Nephron (organoid): ENCODE measurements around the gene KRTAP19-7.

ENCODE experiments used
- H3K27ac Mint-ChIP-seq, 3 experiments: 2 replicates each; pipeline ENCODE4 v1.8.0; 2020; ENCODE audit warnings: mixed read lengths in 3 of 3, mild to moderate bottlenecking in 2 of 3, moderate library complexity in 1 of 3
- H3K27me3 Mint-ChIP-seq: 2 replicates; pipeline ENCODE4 v1.8.0; 2021; ENCODE audit warnings: low read depth, mild to moderate bottlenecking, moderate library complexity, mixed read lengths
- H3K36me3 Mint-ChIP-seq: 2 replicates; pipeline ENCODE4 v1.8.0; 2020; ENCODE audit warnings: low read depth, mixed read lengths
- H3K4me1 Mint-ChIP-seq: 2 replicates; pipeline ENCODE4 v1.8.0; 2020; ENCODE audit warnings: mixed read lengths
- H3K4me3 Mint-ChIP-seq, 3 experiments: 2 replicates each; pipeline ENCODE4 v1.8.0; 2020; ENCODE audit warnings: mild to moderate bottlenecking in 3 of 3, mixed read lengths in 3 of 3, moderate library complexity in 2 of 3
- H3K9me3 Mint-ChIP-seq: 2 replicates; pipeline ENCODE4 v1.8.0; 2020; ENCODE audit warnings: mixed read lengths
- TF ChIP-seq, protein P1 (sequence below), 3 experiments: fragments of 200-600 bp; sonication (generic); IDR thresholded peaks; one replicate each; pipeline ENCODE4 v1.5.0; 2021; ENCODE audit warnings: antibody characterized with exemption in 3 of 3; ENCODE audit not compliant: unreplicated experiment in 3 of 3

Gene KRTAP19-7

DNA sequence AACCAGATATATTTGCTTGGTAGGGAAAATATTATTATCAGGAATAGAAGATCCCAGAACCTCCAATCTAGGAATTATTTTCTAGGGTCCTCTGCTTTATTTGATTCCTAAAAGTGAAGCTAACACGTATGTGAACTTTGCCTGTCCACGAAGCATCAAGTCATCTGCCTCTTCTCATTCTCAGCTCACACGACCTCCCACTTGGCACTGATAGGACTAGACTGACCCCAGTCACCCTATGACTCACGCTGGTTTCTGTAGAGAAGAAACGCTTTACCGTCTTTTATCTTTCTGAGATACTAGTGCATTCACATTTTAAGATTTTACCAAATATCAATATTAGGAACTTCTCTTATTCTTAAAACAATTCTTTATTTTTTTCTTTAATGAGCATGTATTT lies 2.0 kb upstream of the KRTAP19-7 start:
- Mint-ChIP-seq H3K4me1 (no peaks in the 10 kb centered on the region), H3K4me3 (no peak overlapping the region), H3K27ac (no peak overlapping the region), H3K27me3 (no peaks in the 10 kb centered on the region), H3K36me3 (no peaks in the 10 kb centered on the region), H3K9me3 (no peaks in the 10 kb centered on the region)
- TF ChIP-seq, protein P1, sequence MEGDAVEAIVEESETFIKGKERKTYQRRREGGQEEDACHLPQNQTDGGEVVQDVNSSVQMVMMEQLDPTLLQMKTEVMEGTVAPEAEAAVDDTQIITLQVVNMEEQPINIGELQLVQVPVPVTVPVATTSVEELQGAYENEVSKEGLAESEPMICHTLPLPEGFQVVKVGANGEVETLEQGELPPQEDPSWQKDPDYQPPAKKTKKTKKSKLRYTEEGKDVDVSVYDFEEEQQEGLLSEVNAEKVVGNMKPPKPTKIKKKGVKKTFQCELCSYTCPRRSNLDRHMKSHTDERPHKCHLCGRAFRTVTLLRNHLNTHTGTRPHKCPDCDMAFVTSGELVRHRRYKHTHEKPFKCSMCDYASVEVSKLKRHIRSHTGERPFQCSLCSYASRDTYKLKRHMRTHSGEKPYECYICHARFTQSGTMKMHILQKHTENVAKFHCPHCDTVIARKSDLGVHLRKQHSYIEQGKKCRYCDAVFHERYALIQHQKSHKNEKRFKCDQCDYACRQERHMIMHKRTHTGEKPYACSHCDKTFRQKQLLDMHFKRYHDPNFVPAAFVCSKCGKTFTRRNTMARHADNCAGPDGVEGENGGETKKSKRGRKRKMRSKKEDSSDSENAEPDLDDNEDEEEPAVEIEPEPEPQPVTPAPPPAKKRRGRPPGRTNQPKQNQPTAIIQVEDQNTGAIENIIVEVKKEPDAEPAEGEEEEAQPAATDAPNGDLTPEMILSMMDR (IDR thresholded peaks at IDR 0.05; ENCODE audit: unreplicated experiment in 3 of 3) = no peak

DNA sequence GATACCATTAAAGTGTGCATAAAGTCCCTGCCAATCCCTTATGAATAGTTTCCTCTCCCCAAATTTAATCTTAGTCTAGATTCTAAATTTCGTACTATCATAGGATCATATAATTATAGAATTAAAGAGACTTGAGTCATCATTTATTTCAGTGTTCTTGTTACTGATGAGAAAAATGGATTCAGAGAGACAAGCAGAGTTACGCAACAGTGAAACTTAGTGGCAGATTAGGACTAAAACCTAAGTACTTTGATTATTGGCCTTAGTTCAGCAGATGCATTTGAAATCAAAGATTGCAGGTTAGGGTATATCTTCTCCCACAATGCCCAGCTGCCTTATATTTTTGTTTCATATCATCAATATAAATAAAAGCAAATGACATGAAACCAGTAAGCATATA lies 843 bp upstream of the KRTAP19-7 start:
- Mint-ChIP-seq H3K36me3 (no peaks in the 10 kb centered on the region), H3K27me3 (no peaks in the 10 kb centered on the region), H3K4me1 (no peaks in the 10 kb centered on the region), H3K27ac (no peak overlapping the region), H3K4me3 (no peak overlapping the region), H3K9me3 (no peaks in the 10 kb centered on the region)
- TF ChIP-seq, protein P1 (IDR thresholded peaks at IDR 0.05; ENCODE audit: unreplicated experiment in 3 of 3) = no peak

DNA sequence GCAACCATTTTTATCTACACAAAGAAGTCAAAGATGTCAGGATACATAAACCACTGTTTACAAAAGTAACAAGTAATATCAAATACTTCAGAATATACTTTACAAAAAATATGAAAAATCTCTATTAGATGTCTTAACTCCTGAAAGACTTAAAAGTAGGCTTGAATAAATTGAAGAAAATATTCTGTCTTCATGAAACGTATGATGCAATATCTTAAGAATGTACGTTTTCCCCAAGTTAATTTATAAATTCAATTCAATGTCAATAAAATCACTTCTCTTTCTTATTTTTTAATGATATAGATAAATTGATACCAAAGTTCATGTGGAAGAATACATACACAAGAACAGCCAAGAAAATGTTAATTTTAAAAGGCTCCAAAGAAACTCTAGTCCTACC lies 6.0 kb downstream of the KRTAP19-7 start:
- Mint-ChIP-seq H3K36me3 (no peaks in the 10 kb centered on the region), H3K9me3 (peaks cover 15% of the 10 kb centered on the region), H3K27me3 (no peaks in the 10 kb centered on the region), H3K27ac (no peak overlapping the region), H3K4me1 (no peaks in the 10 kb centered on the region), H3K4me3 (no peak overlapping the region)
- TF ChIP-seq, protein P1 (IDR thresholded peaks at IDR 0.05; ENCODE audit: unreplicated experiment in 3 of 3) = no peak

DNA sequence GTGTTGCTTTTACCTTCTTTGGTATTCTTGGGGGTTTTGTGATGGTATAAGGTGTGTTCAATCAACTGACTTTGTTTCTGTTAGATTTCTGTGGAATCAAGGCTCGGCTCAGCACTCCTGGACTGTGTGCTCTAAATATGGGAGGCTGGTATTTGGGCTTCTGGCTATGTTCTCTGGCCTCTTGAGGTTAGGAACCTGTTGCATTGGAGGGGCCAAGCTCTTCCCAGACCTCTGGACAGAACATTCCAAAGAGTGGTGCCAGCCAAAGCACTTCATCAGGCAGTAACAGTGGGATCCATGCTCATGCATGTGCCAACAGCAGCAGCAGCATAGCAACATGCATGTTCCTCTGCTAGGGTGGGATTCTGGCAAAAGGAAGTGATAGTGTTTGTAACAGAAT lies 8.3 kb downstream of the KRTAP19-7 start:
- peaks cover 17% of the 10 kb centered on the region for H3K9me3 Mint-ChIP-seq
- TF ChIP-seq, protein P1 (IDR thresholded peaks at IDR 0.05; ENCODE audit: unreplicated experiment in 3 of 3) = no peak
- no peak overlapping the region for H3K27ac Mint-ChIP-seq
- no peaks in the 10 kb centered on the region for H3K4me1 Mint-ChIP-seq
- H3K27me3 Mint-ChIP-seq = no peaks in the 10 kb centered on the region
- H3K4me3 Mint-ChIP-seq = no peak overlapping the region
- no peaks in the 10 kb centered on the region for H3K36me3 Mint-ChIP-seq

DNA sequence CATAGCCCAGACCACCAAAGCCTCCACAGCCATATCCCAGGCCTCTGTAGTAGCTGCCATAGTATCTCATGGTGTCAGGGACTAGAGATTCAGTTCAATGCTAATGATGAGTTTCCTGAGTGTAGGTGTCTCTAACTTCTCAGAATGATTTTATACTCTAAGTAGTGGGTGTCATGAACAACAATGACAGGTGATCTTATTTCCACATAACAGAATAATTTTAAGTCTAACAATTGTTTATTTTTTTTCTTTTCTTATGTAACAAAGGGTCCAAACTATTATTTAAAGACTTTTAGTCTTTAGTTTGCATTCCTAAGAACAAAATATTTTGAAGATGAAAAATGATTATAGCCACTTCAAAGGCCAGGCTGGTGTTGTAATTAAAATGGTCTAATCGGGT lies 19.4 kb downstream of the KRTAP19-7 start, which contains the start of gene KRTAP19-6:
Gene KRTAP19-6 (minus strand): TSS at position 101 of the 400 bp plus-strand sequence. CDS start 31 bp downstream, at position 70.
- TF ChIP-seq, protein P1 (IDR thresholded peaks at IDR 0.05; ENCODE audit: unreplicated experiment in 3 of 3) = no peak
- no peak within 1 kb of the TSS for H3K27ac Mint-ChIP-seq
- no peaks in the 10 kb centered on the region for H3K27me3 Mint-ChIP-seq
- H3K36me3 Mint-ChIP-seq = no peaks in the 10 kb centered on the region
- H3K4me3 Mint-ChIP-seq = no peak within 1 kb of the TSS
- no peaks in the 10 kb centered on the region for H3K4me1 Mint-ChIP-seq
- peaks cover 4% of the 10 kb centered on the region for H3K9me3 Mint-ChIP-seq

DNA sequence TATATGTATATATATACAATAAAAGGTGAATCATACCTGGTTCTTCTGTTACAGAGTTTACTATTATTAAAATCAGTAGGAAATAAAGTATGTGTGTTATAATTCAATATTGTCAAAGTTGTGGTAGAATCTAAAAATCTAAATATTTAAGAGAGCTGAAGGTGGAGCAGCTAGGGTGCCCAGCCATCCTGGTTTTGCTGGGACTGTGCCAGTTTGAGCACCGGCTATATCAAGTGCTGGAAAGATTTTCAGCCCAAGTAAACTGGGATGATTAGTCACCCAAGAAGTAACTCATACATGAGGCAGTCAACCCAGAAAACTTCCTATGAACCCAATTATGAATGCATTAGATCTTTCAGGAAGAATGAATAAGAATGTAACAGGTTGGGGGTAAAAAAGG lies 42.2 kb downstream of the KRTAP19-7 start:
- Mint-ChIP-seq H3K9me3 (no peaks in the 10 kb centered on the region), H3K27ac (no peak overlapping the region), H3K36me3 (no peaks in the 10 kb centered on the region), H3K4me3 (no peak overlapping the region), H3K27me3 (no peaks in the 10 kb centered on the region), H3K4me1 (no peaks in the 10 kb centered on the region)
- TF ChIP-seq, protein P1 (IDR thresholded peaks at IDR 0.05; ENCODE audit: unreplicated experiment in 3 of 3) = no peak
